HL-60/S4 treated with retinoic acid at 250 ng/mL for 4 days and 3 days (cell line): ENCODE data around the gene SHISA9.

ENCODE experiments used
- in situ Hi-C: fragments of 300-500 bp; cut with MboI; formaldehyde crosslinking; loops from 2 replicates; pipeline ENCODE4 v1.7.0; 2022; ENCODE audit warnings: low sequenced_read_pairs

SHISA9 gene

GRCh38 chr16:13155377-13155776 lies 254.0 kb downstream of the SHISA9 start:
- in situ Hi-C loops = no loop called here

GRCh38 chr16:13155780-13156179 lies 254.4 kb downstream of the SHISA9 start:
- in situ Hi-C loops = no loop called here

DNA sequence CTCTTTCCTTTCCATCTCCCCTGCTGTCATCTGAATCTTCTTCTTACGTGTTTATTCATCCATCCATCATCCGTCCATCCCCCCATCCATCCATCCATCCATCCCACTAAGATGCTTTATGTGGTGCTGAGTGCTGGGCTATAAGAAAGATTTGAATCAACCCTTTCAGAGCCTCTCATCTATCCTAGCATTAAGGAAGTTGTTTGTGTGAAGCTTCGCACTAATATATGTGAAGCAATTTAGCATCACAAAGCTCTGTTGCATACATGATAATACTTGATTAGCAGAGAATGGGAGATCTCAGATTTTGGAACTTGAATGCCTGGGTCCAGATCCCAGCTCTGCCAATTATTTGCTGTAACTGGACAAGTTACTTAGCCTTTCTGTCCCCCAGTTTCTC lies 255.7 kb downstream of the SHISA9 start:
- in situ Hi-C loops = no loop called here

DNA sequence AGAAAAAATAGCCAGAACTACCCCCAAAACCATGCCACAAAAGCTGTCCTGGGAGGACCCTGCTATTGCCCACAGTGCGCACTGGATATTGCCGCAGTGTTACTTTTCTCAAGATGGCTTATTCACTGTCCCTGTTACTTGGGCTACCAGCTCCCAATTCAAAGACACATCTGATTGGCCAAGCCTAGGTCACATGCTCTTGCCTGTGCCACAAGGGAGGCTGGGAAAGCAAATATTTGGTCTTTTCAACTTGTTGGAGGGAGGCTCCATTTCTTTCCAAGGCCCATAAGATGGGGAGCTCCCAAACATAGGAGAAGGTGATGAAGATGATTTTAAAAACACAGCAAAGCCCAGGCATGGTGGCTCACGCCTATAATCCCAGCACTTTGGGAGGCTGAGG lies 257.0 kb downstream of the SHISA9 start:
- in situ Hi-C loops = no loop called here

DNA sequence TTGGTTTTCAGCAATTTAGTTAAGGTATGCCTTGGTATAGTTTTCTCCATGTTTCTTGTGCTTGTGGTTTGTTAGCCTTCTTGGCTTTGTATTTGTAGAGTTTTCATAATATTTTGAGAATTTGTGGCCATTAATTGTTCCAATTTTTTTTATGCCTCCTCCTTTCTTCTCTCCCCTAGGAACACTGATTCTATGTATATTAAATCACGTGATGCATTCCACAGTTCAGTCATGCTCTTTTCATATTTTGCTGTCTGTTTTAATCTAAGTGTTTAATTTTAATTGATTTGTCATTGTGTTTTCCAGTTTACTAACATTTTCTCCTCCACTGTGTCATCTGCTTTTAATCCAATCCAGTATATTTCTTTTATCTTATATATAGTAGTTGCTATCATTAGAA lies 263.6 kb downstream of the SHISA9 start:
- in situ Hi-C loops = no loop called here

GRCh38 chr16:13168091-13168572 lies 266.7 kb downstream of the SHISA9 start:
- in situ Hi-C loops = no loop called here

DNA sequence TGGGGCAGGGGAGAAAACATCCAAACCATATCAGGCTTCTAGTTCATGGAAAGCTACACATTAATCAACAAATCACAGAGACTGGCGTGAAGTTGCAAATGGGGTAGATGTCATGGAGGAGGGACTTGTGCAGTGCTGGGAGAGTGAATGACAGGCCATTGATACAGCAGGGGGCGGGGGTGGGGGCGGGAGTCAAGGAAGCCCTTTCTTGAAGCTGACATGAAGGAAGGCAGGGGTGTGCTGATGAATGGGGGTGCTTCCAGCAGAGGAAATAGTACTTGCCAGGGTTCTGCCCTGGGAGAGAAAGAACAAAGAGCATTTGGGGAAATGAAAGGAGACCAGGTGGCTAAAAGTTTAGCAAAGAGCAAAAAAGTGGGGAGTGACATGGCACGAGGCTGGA lies 269.9 kb downstream of the SHISA9 start:
- in situ Hi-C loops = no loop called here

DNA sequence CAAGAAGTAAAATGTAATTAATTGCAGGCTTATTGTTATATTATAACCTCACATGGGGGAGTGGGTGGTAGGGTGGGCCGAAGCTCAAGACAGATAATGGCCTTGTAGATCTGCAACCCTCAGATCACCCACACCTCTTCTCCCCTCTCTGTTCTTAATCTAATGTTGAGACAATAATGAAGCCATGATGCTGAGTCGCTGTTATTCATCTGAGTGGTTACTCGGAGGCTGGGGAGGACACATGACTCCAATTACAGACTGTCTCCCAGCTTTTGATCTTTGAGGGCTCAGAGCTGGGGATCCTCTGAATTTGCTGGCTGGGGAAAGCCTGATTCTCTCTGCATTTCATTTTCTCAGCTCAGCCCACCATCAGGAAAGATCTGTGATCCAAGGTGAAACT lies 275.3 kb downstream of the SHISA9 start:
- in situ Hi-C loops = no loop called here

- in situ Hi-C loops = no loop called here
Measured at GRCh38 chr16:13178318-13178717, 276.9 kb downstream of the SHISA9 start.

DNA sequence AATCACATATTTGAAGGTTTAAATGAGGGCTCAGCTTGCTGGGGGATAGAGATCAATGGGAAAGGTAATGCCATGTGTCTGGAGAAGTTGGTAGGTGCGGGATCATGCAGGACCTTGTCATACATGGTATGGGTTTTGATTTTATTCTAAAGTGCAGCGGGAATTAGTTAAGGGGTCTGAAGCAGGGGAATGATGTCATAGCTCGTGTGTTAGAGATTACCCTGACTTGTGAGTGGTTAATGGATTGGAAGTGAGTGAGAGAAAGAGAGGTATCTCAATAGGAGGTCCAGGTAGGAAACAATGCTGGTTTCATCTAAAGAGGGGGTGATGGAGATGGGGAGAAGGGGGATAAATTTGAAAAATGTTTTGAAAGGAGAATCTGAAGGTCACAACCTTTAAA lies 280.0 kb downstream of the SHISA9 start:
- in situ Hi-C loops = no loop called here

DNA sequence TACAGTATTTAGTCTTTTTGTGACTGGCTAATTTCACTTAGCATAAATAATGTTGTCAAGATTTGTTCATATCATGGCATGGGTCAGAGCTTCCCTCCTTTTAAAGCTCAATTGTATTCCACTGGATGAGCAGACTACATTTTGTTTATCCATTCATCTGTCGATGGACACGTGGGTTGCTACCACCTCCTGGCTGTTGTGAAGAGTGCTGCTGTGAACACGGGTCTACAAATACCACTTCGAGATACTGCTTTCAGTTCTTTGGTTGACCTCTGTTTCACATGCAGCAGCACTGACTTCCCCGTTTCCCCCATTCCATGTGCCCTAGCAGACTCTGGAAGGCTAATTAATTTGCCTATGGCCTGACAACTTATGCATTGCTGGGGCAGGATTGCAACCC lies 285.4 kb downstream of the SHISA9 start:
- in situ Hi-C loops = no loop called here

DNA sequence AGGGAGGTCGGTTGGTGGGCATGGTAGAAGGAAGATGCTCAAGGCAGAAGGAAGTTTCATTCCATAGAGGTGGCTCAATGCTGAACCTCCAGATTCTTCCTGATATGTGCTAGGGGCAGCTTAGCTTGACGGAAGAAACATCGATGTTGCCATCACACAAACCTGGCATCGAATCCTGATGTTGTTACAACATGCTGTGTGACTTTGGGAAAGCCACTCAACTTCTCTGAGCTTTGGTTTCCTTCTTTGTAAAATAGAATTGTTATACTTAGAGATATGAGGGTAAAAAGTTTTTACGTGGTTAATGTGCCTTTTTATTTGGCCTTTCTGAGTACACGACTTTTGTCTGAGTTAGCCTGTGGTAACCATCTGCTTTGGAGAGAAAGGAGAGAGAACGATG lies 287.9 kb downstream of the SHISA9 start:
- in situ Hi-C loops = no loop called here

DNA sequence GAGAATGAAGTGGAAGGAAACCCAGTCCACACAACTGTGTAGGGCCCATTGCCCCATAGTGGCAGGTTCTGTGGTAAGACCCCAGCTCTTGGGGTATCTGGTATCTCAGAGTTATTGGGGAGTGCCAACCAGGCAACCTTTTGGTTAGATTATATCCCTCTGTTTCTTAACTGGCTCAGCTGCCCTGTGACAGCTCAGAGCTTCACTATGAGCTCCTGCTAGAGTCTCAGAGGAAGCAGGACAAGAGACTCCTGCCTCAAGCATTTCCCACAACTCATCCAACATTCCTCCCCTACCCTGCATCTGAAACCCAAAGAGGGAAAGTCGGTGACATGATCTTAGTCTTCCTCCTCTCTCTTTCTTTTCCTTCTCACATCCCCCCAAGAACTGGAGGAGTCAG lies 292.3 kb downstream of the SHISA9 start:
- in situ Hi-C loops = no loop called here

GRCh38 chr16:13194766-13195165 lies 293.4 kb downstream of the SHISA9 start:
- in situ Hi-C loops = no loop called here

- in situ Hi-C loops = no loop called here
Measured at GRCh38 chr16:13203725-13204124, 302.3 kb downstream of the SHISA9 start.

GRCh38 chr16:13205352-13205751 lies 304.0 kb downstream of the SHISA9 start:
- in situ Hi-C loops = no loop called here

GRCh38 chr16:13206606-13207005 lies 305.2 kb downstream of the SHISA9 start:
- in situ Hi-C loops = no loop called here

DNA sequence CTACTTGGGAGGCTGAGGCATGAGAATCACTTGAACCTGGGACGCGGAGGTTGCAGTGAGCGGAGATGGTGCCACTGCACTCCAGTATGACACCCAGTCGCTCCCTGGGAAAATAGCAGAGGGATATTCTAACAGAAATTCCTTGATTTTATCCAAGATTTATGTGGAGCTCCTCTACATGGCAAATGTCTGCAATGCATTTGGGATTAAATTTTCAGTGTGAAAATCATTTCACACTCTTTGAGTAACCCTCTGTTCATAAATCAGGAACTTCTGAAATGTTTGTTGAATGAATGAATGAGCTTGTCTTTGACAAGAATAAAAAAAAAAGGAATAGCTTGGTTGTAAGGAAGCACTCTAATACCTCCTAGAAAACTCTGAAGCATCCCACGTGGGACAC lies 305.8 kb downstream of the SHISA9 start:
- in situ Hi-C loops = no loop called here

GRCh38 chr16:13223666-13224065 lies 322.3 kb downstream of the SHISA9 start:
- in situ Hi-C loops = no loop called here

DNA sequence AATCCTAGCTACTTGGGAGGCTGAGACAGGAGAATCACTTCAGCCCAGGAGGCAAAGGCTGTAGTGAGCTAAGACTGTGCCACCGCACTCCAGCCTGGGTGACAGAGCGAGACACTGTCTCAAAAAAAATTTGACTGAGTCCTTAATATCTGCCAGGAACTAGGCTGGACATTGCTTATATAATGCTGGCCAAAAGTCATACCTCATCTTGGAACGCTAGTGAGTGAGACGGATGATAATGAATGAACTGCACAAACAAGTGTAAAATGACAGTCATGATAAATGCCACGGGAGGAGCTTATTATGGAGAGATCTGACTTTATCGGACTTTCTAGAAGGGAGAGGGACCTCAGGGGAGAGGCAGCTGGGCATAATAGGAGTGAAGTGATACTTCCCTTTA lies 327.6 kb downstream of the SHISA9 start:
- in situ Hi-C loops = no loop called here

- in situ Hi-C loops = no loop called here
Measured at GRCh38 chr16:13231365-13231764, 330.0 kb downstream of the SHISA9 start.

DNA sequence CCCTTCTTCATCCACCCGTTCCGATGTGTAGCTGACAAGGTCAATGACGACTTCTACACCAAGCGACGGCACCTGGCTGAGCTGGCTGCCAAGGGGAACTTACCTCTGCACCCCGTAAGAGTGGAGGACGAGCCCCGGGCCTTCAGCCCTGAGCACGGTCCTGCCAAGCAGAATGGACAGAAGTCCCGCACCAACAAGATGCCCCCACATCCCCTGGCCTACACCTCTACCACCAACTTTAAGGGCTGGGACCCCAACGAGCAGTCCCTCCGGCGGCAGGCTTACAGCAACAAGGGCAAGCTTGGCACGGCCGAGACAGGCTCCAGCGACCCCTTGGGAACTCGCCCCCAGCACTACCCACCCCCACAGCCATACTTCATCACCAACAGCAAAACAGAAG lies 333.6 kb downstream of the SHISA9 start:
- in situ Hi-C loops = no loop called here

- in situ Hi-C loops = no loop called here
Measured at GRCh38 chr16:13236308-13236707, 334.9 kb downstream of the SHISA9 start.

DNA sequence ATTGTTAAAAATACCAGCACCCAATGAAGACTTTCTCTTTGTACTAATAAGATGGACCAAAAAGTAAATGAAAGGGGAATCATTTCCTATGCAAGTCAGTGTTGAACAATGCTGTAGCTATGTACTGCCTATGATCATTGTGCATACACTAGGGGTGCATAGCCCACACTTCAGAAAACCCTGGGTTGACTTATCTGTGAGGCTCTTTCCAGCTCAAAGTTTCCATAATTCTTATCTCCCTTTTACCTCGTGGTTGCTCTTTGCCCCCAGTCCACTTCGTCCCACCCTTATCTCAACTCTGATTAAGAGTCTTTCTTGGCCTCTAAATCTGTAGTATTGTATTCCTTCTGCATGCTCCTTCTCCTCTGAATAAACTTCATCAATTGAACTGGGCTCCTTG lies 336.8 kb downstream of the SHISA9 start:
- in situ Hi-C loops = no loop called here
